Pancreas (tissue), 10 donors: Measurements from ENCODE around the gene TENM4. TPM values are rescaled to one million over a fixed set of nuclear protein-coding genes. Genes with fewer than 3 reads are reported as not detected.

ENCODE experiments used
- ATAC-seq, 4 donors: fragments of 200-7000 bp; cut with Tn5 transposase; one replicate each; pipeline versions ENCODE4 v1.8.0 to v1.9.1; 2020; ENCODE audit warnings: mild to moderate bottlenecking in 4 of 4, moderate library complexity in 4 of 4
- DNase-seq, 6 donors: peaks; one replicate each; pipeline ENCODE4 v3.0.0-alpha.2; 2020
- FAIRE-seq: peaks from 2 replicates; lab custom pipeline; 2012; peaks lifted over from hg19 to GRCh38; lab: Jason Lieb, UNC
- H3K27ac ChIP-seq, 4 donors: fragments of 200-600 bp; sonication (generic); 1 replicate in 3 of 4; 2 replicates in 1 of 4; pipeline versions ENCODE4 v1.5.0 to v1.8.0; 2020
- H3K27me3 ChIP-seq, 4 donors: fragments of 200-600 bp; one replicate each; pipeline ENCODE4 v1.8.0; 2021
- H3K36me3 ChIP-seq, 3 donors: fragments of 200-600 bp; sonication (generic) in 1 of 3; one replicate each; pipeline versions ENCODE4 v1.5.0 to v1.8.0; 2020 to 2021
- H3K4me1 ChIP-seq, 3 donors: fragments of 200-600 bp; one replicate each; pipeline ENCODE4 v1.8.0; 2021
- H3K4me3 ChIP-seq, 4 donors: fragments of 200-600 bp; sonication (generic) in 2 of 4; one replicate each; pipeline versions ENCODE4 v1.5.0 to v1.8.0; 2020 to 2021
- H3K9me3 ChIP-seq, 4 donors: fragments of 200-600 bp; one replicate each; pipeline ENCODE4 v1.8.0; 2021
- CTCF ChIP-seq, 4 donors: fragments of 200-600 bp; sonication (generic) in 3 of 4; IDR thresholded peaks; one replicate each; pipeline versions ENCODE4 v1.5.0 to v1.8.0; 2021; ENCODE audit warnings: antibody characterized with exemption in 4 of 4
- WGBS, 2 donors: extraction: QIAGEN DNeasy Blood & Tissue Kit; methylation state at CpG; one replicate each; pipeline ENCODE4 v1.1.7; 2013; 5-methylcytosine and 5-hydroxymethylcytosine counted together
- intact Hi-C, 3 donors: fragments of 100-400 bp; cut with DNase I; formaldehyde crosslinking; loops; one replicate each; pipeline versions ENCODE4 v1.11.1 to v1.14.2; 2022
- polyA plus RNA-seq, 2 donors: library from polyadenylated mRNA; stranded (reverse); fragments of 200-250 nt; gene quantifications; one replicate each; pipeline ENCODE4 v1.2.3, GENCODE V29; 2013
- total RNA-seq, 6 donors: library from RNA; stranded (reverse); fragmentation: NEBNext Ultra II Directional in 4 of 6; extraction: Animal tissue kit (Norgen Biotek cat#: 25700) in 4 of 6; gene quantifications; one replicate each; pipeline versions ENCODE4 v1.2.1 to v1.2.4, GENCODE V29; 2021 to 2023
- donor health status: healthy with polysubstance abuse.
- donor health status: DM: no; HTN: no; CAD: no; lungs with moderate emphysema.
- donor health status: DM: no; HTN: no; CAD: no.
- donor health status: control.
- donor health status: control.
- donor health status: Bipolar disorder and iron deficiency.
- donor health status: DM: yes; HTN: yes; CAD: no.
- donor health status: DM: no; HTN: no; CAD: no.
- donor health status: DM: no; HTN: no; CAD: no.
- donor health status: DM: yes; HTN: yes; CAD: no.

Gene TENM4
- total and polyA plus RNA-seq, 8 donors, result 0.37 to 6.8 (median 1.3) TPM

GRCh38 chr11:78711735-78712134 lies 729.1 kb downstream of the TENM4 start:
- Histone ChIP-seq H3K36me3 (no peaks in the 10 kb centered on the region), H3K4me3 (no peak overlapping the region), H3K27ac (no peak overlapping the region), H3K27me3 (no peaks in the 10 kb centered on the region), H3K4me1 (no peaks in the 10 kb centered on the region), H3K9me3 (no peaks in the 10 kb centered on the region)
- no peak for TF ChIP-seq CTCF (IDR thresholded peaks at IDR 0.05)
- no peak for DNase-seq
- intact Hi-C loops, result no loop called here
- no peak for ATAC-seq
- WGBS, 2 donors, result 88 to 93% methylated on average over 3 of the region's 3 CpGs
- no peak for FAIRE-seq

- no peak overlapping the region for H3K4me3 ChIP-seq
- H3K27ac ChIP-seq, result no peak overlapping the region
- no peaks in the 10 kb centered on the region for H3K9me3 ChIP-seq
- DNase-seq, result no peak
- H3K4me1 ChIP-seq, result no peaks in the 10 kb centered on the region
- no peak for FAIRE-seq
- no peak for TF ChIP-seq CTCF (IDR thresholded peaks at IDR 0.05)
- 57 to 61% methylated on average over 4 of the region's 4 CpGs for WGBS, 2 donors
- H3K27me3 ChIP-seq, result no peaks in the 10 kb centered on the region
- no peaks in the 10 kb centered on the region for H3K36me3 ChIP-seq
- intact Hi-C loops, result no loop called here
- no peak for ATAC-seq
Measured at GRCh38 chr11:78710417-78710816, 730.4 kb downstream of the TENM4 start.

GRCh38 chr11:78708388-78708787 lies 732.4 kb downstream of the TENM4 start:
- DNase-seq (no peak), ATAC-seq (no peak), FAIRE-seq (no peak)
- intact Hi-C loops, result no loop called here
- Histone ChIP-seq H3K4me1 (no peaks in the 10 kb centered on the region), H3K9me3 (no peaks in the 10 kb centered on the region), H3K27me3 (no peaks in the 10 kb centered on the region), H3K4me3 (no peak overlapping the region), H3K27ac (no peak overlapping the region), H3K36me3 (no peaks in the 10 kb centered on the region)
- TF ChIP-seq CTCF (IDR thresholded peaks at IDR 0.05), result no peak
- WGBS, 2 donors, result 88 to 89% methylated on average over 6 of the region's 6 CpGs

GRCh38 chr11:78706551-78706950 lies 734.3 kb downstream of the TENM4 start:
- FAIRE-seq (no peak), ATAC-seq (no peak), DNase-seq (no peak)
- Histone ChIP-seq H3K9me3 (no peaks in the 10 kb centered on the region), H3K27ac (no peak overlapping the region), H3K27me3 (no peaks in the 10 kb centered on the region), H3K4me3 (no peak overlapping the region), H3K4me1 (no peaks in the 10 kb centered on the region), H3K36me3 (no peaks in the 10 kb centered on the region)
- no peak for TF ChIP-seq CTCF (IDR thresholded peaks at IDR 0.05)
- intact Hi-C loops, result no loop called here
- 70 to 84% methylated on average over 6 of the region's 6 CpGs for WGBS, 2 donors

GRCh38 chr11:78704811-78705210 lies 736.0 kb downstream of the TENM4 start:
- no peak overlapping the region for H3K4me3 ChIP-seq
- 82 to 88% methylated on average over 8 of the region's 8 CpGs for WGBS, 2 donors
- H3K9me3 ChIP-seq, result no peaks in the 10 kb centered on the region
- H3K36me3 ChIP-seq, result no peaks in the 10 kb centered on the region
- H3K4me1 ChIP-seq, result no peaks in the 10 kb centered on the region
- FAIRE-seq (no peak), ATAC-seq (no peak), DNase-seq (no peak)
- TF ChIP-seq CTCF (IDR thresholded peaks at IDR 0.05), result no peak
- H3K27ac ChIP-seq, result no peak overlapping the region
- no peaks in the 10 kb centered on the region for H3K27me3 ChIP-seq
- intact Hi-C loops, result no loop called here
